Gastroesophageal sphincter (tissue), 4 donors: Measurements from ENCODE around the gene B4GALT5. TPM values are rescaled to one million over a fixed set of nuclear protein-coding genes. Genes with fewer than 3 reads are reported as not detected.

Source experiments
- ATAC-seq: fragments of 150-250 bp; one replicate; pipeline ENCODE4 v1.9.1; 2016; ENCODE audit warnings: mild to moderate bottlenecking, moderate library complexity
- H3K27ac ChIP-seq, 4 donors: fragments of 200-600 bp; sonication (generic) in 3 of 4; 1 replicate in 3 of 4; 2 replicates in 1 of 4; pipeline ENCODE4 v1.5.1; 2016 to 2019
- H3K27me3 ChIP-seq: fragments of 200-600 bp; sonication (generic); one replicate; pipeline ENCODE4 v1.5.1; 2019
- H3K36me3 ChIP-seq, 2 donors: fragments of 200-600 bp; sonication (generic); one replicate each; pipeline ENCODE4 v1.5.1; 2019; ENCODE audit warnings: control low read depth in 1 of 2
- H3K4me1 ChIP-seq, 3 donors: fragments of 200-600 bp; sonication (generic); 1 replicate in 2 of 3; 2 replicates in 1 of 3; pipeline ENCODE4 v1.5.1; 2016 to 2019; ENCODE audit warnings: control low read depth in 2 of 3
- H3K4me3 ChIP-seq, 2 donors: fragments of 200-600 bp; sonication (generic); one replicate each; pipeline ENCODE4 v1.5.1; 2019; ENCODE audit warnings: mild to moderate bottlenecking in 1 of 2, moderate library complexity in 1 of 2
- H3K9me3 ChIP-seq, 3 donors: fragments of 200-600 bp; sonication (generic); one replicate each; pipeline ENCODE4 v1.5.1; 2017 to 2019; ENCODE audit warnings: control low read depth in 2 of 3
- EP300 ChIP-seq: sonication (generic); formaldehyde crosslinking; IDR thresholded peaks from one replicate; pipeline ENCODE4 v1.6.1; 2017; ENCODE audit warnings: antibody characterized with exemption, mild to moderate bottlenecking
- POLR2A ChIP-seq, 2 donors: fragments of 450-650 bp; IDR thresholded peaks; one replicate each; pipeline ENCODE4 v1.6.1; 2017; ENCODE audit warnings: antibody characterized with exemption in 2 of 2, mild to moderate bottlenecking in 2 of 2, moderate library complexity in 1 of 2
- POLR2AphosphoS5 ChIP-seq: sonication (generic); formaldehyde crosslinking; IDR thresholded peaks from one replicate; pipeline ENCODE4 v1.6.1; 2017; ENCODE audit warnings: antibody characterized with exemption
- WGBS, 2 donors: methylation state at CpG; one replicate each; pipeline ENCODE4 v1.1.5; 2018; ENCODE audit warnings: low coverage in 1 of 2; 5-methylcytosine and 5-hydroxymethylcytosine counted together
- total RNA-seq, 4 donors: library from RNA; depleted of rRNA; stranded (reverse); fragments of >200 nt; gene quantifications; one replicate each; pipeline ENCODE4 v1.1.0, GENCODE V29; 2016
- TF ChIP-seq, protein P1 (sequence below), 4 experiments: fragments of 200-600 bp in 2 of 4; fragments of 450-650 bp in 2 of 4; sonication (generic) in 1 of 4; IDR thresholded peaks; one replicate each; pipeline ENCODE4 v1.5.1; 2017 to 2019; ENCODE audit warnings: antibody characterized with exemption in 4 of 4, mild to moderate bottlenecking in 2 of 4, moderate library complexity in 2 of 4

The B4GALT5 gene
- total RNA-seq, 4 donors from 2014 or later: 20.2 to 35.6 (median 28.8) TPM

DNA sequence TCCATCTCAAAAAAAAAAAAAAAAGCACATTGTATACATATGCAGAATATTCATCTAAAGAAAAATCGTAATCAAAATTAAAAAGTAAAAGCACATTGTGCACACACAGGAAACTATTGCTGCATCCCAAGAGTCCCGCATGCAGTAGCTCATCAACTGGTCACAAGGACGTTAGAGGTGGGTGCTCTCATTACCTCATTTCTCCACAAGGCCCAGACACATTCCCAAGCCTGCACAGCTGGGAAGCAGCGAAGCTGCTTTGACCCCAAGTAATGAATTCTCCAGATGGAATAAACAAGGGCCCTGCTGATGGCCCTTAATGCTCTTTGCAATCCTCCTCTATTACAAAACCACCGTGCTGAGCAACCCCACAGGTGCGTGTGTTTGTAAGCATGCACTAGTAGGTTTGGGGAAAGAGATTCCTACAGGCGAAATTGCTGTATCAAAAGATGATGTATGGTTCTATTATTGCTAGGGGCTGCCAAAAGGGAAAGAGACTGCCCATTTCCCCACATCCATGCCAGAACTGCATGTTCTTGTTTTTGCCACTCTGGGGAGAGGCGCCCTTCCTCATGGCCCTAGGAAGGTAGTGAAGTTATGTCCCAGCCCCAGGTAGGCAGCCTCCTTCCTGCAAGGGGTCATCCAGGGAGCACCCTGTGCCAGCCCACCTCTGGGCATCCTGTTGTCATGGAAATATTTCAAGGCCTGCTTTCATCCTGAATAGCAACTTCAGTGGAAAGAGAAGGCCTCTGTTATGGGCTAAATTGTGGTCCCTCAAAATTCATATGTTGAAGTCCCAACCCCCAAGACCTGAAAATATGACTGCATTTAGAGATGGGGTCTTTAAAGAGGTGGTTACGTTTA is 111.1 kb downstream of the B4GALT5 start:
- Histone ChIP-seq H3K27ac (peak overlapping the region in 2 of 4 donors; percentile 19 to 29), H3K4me1 (peaks cover 0 to 19% (median 0%) of the 10 kb centered on the region in 3 donors), H3K27me3 (peaks cover 2% of the 10 kb centered on the region), H3K4me3 (no peak overlapping the region), H3K9me3 (no peaks in the 10 kb centered on the region), H3K36me3 (no peaks in the 10 kb centered on the region)
- no peak for TF ChIP-seq POLR2A (IDR thresholded peaks at IDR 0.05)
- no peak for TF ChIP-seq EP300
- peak; percentile 33 for TF ChIP-seq POLR2AphosphoS5
- TF ChIP-seq, protein P1, sequence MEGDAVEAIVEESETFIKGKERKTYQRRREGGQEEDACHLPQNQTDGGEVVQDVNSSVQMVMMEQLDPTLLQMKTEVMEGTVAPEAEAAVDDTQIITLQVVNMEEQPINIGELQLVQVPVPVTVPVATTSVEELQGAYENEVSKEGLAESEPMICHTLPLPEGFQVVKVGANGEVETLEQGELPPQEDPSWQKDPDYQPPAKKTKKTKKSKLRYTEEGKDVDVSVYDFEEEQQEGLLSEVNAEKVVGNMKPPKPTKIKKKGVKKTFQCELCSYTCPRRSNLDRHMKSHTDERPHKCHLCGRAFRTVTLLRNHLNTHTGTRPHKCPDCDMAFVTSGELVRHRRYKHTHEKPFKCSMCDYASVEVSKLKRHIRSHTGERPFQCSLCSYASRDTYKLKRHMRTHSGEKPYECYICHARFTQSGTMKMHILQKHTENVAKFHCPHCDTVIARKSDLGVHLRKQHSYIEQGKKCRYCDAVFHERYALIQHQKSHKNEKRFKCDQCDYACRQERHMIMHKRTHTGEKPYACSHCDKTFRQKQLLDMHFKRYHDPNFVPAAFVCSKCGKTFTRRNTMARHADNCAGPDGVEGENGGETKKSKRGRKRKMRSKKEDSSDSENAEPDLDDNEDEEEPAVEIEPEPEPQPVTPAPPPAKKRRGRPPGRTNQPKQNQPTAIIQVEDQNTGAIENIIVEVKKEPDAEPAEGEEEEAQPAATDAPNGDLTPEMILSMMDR (IDR thresholded peaks at IDR 0.05): no peak
- peak; percentile 72 for ATAC-seq
- WGBS, 2 donors: 60 to 73% methylated on average over 5 to 9 of the region's 9 CpGs

DNA sequence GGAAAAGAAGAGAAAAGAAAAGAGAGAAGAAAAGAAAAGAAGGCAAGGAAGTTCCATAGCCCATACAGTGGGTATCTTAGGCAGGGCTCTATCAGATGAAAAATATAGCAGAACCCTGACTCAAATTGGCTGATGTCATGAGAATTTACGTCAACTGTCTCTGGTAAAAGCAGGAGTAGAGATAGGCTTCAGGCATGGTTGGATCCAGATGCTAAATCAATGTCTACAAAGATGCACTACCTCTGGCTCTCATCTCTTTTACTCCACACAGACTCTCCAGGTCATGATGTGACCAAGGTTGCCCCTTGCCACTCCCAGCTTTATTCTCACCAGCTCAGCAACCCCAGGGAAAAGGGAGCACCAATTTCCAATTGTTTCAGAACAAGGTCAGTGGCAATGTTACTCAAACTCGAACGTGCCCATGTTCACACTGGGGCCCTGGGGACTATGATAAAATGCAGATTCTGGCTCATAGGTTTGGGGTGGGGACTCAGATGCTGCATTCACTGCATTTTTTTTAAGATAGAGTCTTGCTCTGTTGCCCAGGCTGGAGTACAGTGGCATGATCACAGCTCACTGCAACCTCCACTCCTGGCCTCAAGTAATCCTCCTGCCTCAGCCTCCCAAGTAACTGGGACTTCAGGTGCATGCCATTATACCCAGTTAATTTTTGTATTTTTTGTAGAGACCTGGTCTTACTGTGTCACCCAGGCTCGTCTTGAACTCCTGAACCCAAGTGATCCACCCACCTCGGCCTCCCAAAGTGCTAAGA is 112.3 kb downstream of the B4GALT5 start:
- H3K27ac ChIP-seq: no peak overlapping the region
- ATAC-seq: no peak
- no peaks in the 10 kb centered on the region for H3K27me3 ChIP-seq
- H3K36me3 ChIP-seq: no peaks in the 10 kb centered on the region
- TF ChIP-seq EP300: no peak
- no peak for TF ChIP-seq POLR2AphosphoS5
- TF ChIP-seq, protein P1 (IDR thresholded peaks at IDR 0.05): no peak
- no peak for TF ChIP-seq POLR2A (IDR thresholded peaks at IDR 0.05)
- H3K9me3 ChIP-seq: no peaks in the 10 kb centered on the region
- H3K4me3 ChIP-seq: no peak overlapping the region
- peaks cover 0 to 24% (median 0%) of the 10 kb centered on the region in 3 donors for H3K4me1 ChIP-seq
- 80 to 89% methylated on average over 3 to 5 of the region's 5 CpGs for WGBS, 2 donors

DNA sequence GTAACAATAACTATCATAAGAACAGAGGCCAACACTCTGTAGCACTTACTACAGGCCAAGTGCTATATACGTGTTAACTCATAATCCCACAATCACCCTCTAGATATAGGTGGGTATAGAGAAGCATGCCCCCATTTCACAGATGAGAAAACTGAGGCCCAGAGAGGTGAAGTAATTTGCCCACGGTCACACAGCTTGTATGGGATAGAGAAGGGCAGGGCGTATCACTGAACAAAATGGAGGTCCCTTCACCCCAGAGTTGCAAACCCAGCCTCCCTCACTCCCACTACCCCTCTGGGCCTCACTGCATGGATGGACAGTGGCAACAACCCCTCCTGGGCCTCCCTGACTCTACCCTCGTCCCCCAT is 113.9 kb downstream of the B4GALT5 start:
- Histone ChIP-seq H3K27me3 (no peaks in the 10 kb centered on the region), H3K4me1 (peaks cover 0 to 26% (median under 1%) of the 10 kb centered on the region in 3 donors), H3K27ac (no peak overlapping the region), H3K36me3 (no peaks in the 10 kb centered on the region), H3K9me3 (no peaks in the 10 kb centered on the region), H3K4me3 (no peak overlapping the region)
- 94 to 100% methylated on average over 2 to 4 of the region's 4 CpGs for WGBS, 2 donors
- TF ChIP-seq, protein P1 (IDR thresholded peaks at IDR 0.05): no peak
- no peak for TF ChIP-seq POLR2AphosphoS5
- no peak for TF ChIP-seq POLR2A (IDR thresholded peaks at IDR 0.05)
- TF ChIP-seq EP300: no peak
- ATAC-seq: no peak

DNA sequence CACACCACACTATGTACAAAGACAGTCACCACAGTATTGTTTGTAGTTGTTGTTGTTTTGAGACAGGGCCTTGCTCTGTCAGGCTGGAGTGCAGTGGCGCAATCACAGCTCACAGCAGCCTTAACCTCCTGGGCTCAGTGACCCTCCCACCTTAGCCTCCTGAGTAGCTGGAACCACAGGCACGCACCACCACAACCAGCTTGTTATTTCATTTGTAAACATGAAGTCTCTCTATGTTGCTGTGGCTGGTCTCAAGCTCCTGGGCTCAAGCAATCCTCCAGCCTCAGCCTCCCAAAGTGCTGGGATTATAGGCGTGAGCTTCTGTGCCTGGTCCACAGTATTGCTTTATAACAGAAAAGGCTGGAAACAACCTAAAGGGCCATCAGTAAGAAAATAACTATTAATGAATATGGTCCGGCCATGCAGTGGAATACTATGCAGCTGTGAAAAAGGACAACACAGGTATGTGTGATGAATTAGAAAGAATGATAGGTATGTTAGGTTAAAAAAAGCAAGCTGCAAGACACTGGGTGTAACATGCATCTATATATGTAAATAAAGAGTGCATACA is 115.8 kb downstream of the B4GALT5 start:
- Histone ChIP-seq H3K27me3 (no peaks in the 10 kb centered on the region), H3K9me3 (no peaks in the 10 kb centered on the region), H3K27ac (no peak overlapping the region), H3K4me1 (peaks cover 0 to 32% (median 4%) of the 10 kb centered on the region in 3 donors), H3K36me3 (no peaks in the 10 kb centered on the region), H3K4me3 (no peak overlapping the region)
- no peak for TF ChIP-seq POLR2AphosphoS5
- no peak for TF ChIP-seq EP300
- TF ChIP-seq, protein P1 (IDR thresholded peaks at IDR 0.05): no peak
- no peak for TF ChIP-seq POLR2A (IDR thresholded peaks at IDR 0.05)
- WGBS, 2 donors: 100% methylated on average over 1 of the region's 4 CpGs
- ATAC-seq: no peak
